RKO (cell line): ENCODE results near the gene MCRIP2.

Experiments
- DNase-seq: peaks from one replicate; pipeline ENCODE4 v3.0.0-alpha.2; 2016; ENCODE audit warnings: low spot score

Gene MCRIP2

DNA sequence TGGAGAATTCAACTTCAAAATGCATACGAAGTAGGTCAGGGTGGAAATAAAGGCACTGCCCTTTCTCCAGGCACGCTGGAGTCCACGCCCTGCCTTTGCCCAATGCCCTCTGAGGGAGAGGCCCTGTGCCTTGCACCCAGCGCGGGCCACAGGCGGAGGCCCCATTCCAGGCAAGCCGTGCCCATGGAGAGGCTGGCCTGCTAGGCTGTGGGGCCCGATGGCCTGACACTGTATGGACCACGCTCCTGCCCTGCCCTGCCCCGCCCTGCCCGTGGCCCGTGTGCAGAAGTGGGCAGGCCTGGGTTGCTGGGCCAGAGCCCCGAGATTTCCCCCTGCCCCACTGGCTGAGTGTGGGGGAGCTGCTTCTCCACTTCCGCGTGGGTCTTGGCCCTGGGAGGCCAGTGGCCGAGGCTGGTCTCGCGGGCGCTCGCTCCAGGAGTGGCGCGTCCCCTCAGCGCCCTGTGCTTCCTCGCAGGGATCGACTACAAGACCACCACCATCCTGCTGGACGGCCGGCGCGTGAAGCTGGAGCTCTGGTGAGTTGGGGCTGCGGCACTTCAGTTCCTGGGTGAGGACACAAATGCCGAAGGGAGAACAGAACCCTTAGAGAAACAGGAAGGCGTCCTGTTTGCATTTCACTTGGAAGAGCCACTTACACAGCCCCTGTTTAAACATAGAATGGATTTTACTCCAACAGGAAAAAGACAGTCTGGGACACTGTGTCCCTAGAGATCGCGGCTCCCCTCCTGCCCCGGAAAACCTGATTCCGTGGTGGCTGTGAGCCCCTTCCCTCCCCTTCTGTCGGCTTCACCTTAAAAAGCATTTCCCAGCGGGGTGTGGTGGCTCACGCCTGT, 24.7 kb upstream of the MCRIP2 start:
- DNase-seq: no peak

DNA sequence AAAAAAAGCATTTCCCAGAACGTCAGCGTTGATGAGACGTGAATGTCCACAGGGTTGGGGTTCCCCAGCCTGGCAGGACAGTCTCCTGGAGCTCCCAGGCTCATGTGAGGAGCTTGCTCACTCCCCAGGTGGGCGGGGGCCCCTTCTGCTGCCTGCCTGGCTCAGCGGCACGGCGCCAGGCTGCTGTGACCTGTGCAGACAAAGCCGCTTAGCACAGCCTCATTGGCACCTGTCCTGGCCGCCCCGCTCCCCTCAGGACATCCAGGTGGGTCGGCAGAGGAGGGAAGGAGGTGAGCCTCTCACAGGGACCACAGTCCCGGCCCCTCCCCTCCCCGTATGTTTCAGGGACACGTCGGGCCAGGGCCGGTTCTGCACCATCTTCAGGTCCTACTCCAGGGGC, 23.8 kb upstream of the MCRIP2 start:
- no peak for DNase-seq

DNA sequence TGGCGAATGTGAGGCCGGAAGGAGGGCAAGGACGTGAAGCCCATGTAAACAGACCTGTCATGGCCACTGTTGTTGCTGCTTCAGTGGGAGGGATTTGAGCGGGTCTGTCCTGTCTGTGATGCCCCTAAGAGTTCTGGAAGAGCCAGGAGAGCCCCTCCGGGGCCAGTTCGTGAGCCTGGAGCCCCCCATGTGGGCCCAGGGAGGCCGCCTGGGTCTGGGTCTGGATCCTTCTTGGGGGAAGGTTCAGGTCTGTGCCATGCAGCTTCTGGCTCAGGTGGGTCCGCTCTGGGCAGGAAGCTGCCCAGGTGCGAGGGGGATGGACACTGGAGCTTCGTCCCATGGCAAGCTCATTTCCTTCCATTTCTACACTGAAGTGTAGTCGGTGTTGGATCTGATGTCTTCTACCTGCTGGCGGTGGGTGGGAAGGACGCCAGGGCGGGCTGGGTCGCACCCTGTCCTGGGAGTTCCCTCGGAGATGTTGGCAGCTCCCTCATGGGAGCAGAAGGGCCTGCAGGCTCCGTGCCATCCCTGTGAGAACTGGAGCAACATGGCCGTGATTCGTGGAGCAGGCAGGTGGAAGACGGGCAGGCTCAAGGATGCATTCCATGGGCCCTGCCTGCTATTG, 22.0 kb upstream of the MCRIP2 start:
- no peak for DNase-seq

DNA sequence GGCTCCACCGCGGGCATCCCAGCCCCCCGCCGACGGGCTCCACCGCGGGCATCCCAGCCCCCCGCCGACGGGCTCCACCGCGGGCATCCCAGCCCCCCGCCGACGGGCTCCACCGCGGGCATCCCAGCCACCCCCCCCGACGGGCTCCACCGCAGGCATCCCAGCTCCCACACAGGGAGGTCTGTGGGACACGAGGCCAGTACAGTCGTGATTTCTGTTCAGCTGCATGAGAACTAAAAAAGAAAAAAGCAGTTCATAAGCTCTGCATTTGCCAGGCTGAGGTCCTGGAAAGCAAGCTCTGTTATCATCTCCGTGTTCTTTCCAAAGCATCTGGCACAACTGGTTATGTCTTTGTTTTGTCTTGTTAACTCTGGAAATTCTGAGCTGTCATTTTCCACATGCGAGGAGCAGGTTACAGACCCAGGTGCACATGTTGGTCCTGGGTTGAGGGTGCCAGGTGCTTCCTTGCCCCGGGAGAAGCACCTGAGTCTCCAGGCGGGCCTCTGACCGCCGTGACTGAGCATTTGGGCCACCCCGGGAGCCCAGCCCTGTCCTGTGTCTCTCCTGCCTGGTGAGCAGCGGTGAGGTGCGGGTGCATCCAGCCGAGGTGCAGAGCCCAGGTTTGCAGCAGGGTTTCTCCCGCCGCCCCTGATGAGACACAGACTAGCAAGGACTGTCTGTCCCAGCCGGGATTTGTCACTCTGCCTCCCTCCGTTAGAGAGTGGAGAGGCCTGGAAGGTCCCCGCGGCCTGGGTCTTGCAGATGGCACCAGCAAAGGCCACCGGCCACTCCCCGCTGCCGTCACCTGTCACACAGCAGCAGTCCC, 20.7 kb upstream of the MCRIP2 start:
- DNase-seq: no peak

DNA sequence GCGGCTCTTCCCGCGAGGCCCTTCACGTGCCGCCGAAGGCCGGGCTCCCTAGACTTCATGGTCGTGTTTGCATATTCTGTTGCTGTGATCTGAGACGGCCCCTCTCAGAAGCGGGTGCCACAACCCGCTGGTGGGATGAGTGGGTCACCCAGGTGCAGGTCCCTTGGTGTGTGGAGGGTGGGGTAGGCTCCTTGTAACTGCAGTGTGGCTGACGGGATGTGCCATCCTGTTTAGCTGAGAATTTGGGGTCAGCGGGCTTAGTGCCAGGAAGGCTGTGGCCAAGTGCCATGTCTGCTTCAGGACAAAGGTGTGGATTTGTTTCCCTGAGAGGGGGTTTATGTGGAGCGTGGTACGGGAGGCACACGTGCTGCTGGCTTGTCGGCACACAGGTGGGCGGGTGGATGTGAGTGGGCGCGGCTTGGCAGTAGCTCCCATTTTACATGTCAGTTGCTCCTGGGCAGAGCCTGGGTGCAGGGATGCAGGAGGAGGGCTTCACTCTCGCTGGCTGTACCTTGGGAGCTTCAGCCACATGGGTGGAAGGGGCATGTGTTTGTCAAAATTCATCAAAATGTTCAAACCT, 20.0 kb upstream of the MCRIP2 start:
- no peak for DNase-seq

DNA sequence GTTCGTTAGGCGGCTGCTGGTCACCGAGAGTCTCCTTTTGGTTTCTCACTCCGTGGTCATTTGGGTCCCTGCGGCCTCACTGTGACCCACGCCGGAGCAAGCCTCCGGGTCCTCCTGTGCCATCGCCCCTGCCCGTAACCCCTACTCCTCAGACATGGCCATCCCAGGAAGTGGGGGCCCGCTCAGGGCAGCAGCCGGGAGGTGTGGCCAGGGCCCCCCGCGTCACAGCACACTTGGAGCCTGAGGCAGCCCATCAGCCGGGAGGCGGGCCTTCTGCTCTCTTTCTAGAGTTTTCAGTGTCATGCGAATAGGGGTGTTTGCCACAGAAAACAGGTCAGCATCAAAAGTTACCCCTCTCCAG, 18.7 kb upstream of the MCRIP2 start:
- DNase-seq: no peak

DNA sequence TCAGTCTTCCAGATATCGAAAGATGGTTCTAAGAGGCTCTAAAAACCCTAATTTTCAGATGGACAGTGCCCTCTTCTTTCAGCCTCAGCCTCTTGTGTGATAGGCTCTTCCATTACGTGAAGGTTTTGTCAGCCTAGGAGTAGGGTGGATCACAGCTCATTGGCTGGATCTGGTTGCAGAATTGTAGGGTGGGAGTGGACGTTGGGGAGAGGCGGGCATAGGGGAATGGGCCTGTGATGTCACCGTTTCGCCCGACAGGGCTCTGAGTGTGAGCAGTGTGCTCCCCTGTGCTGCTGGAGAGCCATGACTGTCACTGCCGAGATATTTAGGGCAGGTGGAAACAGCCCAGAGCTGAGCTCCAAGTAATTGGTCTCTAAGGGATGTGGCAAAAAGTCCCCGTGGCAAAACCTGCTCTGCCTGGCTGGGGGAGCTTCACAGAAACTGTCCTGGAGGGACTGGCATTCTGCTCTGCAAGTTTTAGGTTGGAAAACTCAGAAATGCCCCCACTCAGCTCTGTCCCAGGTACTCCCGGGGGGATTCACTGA, 17.0 kb upstream of the MCRIP2 start:
- no peak for DNase-seq

DNA sequence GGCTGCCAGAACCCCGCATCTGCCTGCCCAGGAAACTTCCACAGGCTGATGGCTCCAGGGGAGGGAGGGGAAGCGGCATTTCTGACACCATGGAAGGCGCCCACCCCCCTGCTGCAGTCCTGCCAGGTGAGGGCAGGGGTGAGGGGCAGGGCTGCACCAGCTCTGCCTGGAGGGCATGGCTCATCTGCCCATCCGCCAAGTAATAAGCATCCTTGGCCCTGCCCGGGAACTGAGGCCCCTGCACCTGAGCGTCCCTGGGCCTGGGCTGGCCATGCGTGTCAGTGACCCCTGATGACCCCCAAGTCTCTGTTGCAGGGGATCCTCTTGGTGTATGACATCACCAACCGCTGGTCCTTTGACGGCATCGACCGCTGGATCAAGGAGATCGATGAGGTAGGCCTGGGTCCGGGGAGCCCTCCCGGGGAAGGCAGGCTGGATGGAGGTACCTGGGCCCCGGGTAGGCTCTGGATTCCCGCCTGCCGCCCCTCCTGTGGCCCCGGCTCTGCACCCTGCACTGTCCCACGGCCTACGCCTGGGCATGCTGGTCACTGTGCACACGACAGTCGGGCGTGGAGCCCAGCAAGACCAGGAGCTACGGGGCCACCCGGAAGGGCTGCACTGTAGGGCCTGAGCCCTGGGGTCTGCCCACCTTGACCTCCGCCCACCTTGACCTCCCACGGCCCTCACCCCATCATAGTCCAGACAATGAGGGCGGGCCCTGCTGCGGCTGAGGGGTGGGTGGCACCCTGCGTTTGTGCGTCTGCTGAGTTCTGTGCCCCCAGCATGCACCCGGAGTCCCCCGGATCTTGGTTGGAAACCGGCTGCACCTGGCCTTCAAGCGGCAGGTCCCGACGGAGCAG, 16.3 kb upstream of the MCRIP2 start:
- no peak for DNase-seq

DNA sequence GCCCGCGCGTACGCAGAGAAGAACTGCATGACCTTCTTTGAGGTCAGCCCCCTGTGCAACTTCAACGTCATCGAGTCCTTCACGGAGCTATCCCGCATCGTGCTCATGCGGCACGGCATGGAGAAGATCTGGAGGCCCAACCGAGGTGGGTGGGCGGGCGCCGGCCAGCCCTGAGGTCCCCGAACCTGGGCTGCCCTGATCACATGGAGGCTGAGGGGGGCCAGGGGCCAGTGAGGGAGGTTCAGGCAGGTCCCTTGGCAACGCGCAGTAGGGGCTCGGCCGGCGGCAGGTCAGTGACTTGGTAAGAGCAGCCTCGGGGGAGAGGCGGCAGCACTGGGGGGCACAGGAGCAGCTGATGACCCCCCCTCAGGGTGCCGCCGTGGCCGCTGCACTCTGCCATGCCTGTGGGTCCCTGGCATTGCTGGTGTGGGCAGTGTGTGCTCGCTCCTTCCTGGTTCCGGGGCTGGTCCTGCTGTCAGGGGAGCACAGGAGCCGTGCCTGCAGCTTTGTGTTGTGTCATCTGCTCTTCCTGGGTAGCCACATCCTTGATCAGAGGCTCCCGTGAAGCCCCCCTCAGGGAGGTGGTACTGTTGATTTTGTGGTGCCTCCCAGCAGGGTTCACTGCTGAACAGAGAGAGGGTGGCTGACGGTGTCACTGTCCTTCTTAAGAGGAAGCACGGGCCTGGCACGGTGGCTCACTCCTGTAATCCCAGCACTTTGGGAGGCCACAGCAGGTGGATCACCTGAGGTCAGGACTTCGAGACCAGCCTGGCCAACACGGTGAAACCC, 15.5 kb upstream of the MCRIP2 start:
- no peak for DNase-seq

DNA sequence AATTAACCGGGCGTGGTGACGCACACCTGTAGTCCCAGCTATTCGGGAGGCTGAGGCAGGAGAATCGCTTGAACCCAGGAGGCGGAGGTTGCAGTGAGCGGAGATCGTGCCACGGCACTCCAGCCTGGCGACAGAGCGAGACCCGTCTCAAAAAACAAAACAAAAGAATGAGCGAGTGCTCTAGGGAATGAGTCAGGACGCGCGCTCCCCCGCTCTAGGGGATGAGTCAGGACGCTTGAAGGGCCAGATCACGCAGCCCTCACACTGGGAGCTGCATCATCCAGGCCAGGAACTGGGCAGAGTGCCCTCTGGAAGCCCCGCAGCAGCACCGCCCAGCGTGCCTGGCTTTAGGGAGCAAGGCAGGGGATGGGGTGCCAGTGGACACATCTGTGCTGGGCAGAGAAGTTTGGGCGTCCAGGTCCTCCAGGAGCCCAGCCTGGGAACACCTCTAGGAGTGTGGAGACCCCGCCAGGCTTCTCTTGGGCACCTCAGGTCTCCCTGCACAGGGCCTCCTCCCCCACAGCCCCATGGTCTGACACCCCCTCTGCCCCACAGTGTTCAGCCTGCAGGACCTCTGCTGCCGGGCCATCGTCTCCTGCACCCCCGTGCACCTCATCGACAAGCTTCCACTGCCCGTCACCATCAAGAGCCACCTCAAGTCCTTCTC, 14.7 kb upstream of the MCRIP2 start:
- peak; percentile 97 for DNase-seq

DNA sequence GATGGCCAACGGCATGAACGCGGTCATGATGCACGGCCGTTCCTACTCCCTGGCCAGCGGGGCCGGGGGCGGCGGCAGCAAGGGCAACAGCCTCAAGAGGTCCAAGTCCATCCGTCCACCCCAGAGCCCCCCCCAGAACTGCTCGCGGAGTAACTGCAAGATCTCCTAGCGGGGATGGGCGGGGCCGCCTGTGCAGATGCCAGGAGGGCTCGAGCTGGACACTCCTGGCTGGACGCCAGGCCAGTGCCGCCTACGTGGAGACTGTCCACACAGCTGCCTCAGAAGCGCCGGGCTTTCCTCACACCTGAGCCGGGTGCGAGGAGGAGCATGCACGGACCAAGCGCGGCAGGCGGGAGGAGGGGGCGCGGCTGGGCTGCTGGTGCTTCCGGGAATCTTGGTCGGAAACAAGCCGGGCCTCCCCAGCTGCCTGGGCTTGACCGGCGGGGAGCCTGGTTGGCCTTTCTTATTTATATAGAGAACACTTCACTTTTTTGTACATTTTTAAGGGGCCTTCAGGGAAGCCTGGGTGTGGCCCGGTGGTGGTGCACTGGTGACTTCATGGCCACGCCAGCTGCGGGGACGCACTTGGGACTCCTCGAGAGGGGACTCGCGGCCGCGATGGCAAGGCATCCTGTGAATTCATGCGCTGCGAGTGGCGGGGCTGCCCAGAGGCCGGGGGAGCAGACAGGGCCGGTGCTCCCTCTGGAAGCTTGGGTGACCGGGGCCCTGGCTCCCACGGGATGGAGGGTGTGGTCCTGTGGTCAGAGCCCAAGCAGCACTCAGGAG, 14.0 kb upstream of the MCRIP2 start:
- DNase-seq: no peak

DNA sequence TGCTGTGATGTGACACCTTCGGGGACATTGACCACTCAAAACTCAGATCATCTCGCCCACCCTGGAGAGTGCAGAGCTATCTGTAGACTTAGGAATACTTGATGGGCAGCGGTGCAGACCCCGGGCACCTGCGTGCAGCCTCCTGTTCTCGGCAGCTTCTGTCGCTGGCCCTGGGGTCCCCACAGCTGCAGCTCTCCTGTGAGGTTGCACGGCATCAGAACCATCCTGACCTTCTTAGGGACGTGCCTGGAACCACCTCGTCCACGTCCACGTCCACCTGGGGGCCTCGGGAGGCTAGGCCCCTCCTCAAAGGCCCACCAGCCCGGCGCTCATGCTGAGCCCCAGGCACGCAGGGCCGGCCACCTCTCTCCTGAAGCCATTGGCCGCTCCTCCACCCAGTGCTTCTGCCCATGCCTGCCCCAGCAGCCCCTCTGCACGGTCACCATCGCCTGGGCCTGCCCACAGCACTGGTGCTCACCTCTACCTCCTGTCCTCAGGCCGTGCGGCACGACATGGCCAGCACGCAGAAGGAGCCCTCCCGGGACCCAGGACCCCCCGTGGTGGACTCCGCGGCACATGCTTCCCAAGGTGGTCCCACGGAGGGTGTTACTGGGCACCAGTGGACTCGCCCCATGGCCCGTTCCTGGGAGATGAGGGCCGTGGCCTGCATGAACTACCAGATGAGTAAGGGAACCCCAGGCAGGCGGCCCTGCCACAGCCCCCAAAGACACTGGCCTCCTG, 13.1 kb upstream of the MCRIP2 start:
- no peak for DNase-seq

DNA sequence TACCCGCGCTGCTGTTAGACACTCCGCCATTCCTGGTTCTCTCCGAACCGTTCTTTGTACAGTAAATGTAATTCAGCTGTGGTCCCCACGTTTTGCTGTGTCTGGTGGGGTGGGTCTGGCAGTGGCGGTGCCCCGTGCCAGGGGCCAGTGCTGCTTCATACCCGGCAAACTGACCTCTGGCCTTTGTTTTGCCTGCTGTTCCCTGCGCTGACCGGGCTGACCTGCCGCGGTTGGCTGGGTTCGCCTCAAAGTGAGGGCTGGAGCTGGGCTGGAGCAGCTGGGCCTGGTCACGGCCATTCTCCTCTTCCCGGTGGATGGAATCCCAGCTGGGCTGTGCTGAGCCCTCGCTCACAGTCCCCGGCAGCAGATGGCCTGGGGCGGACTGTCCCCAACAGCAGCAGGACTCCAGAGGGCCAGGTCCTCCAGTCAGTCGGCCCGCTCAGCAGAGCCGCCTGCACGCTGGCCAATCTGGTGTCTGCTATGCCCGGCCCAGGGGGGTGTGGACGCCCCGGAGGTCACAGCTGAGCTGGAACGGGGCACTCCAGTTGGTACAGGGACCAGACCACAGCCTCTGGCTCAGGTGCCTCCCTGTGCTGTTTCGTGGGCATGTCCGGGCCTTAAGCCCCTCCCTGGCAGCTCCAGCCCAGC, 12.3 kb upstream of the MCRIP2 start:
- DNase-seq: no peak

DNA sequence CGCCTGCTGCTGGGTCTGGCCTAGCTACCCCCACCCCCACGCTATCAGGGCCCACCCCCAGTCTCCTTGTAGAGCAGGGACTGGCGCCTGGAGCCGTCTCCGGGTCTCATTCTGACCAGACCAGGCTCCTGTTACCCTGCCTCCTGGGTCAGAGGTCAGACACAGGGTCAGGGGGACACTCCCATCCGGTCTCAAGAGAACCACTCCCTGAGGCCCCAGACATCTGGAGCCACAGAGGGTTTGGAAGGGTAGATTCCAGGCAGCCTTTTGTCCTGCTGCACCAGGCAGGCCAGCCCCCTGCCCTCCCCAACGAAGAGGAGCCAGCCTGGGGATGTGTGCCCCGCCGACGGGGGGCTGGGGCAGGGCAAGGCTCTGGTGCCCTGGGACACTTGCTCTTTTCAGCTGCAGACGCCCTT, 11.8 kb upstream of the MCRIP2 start:
- no peak for DNase-seq

DNA sequence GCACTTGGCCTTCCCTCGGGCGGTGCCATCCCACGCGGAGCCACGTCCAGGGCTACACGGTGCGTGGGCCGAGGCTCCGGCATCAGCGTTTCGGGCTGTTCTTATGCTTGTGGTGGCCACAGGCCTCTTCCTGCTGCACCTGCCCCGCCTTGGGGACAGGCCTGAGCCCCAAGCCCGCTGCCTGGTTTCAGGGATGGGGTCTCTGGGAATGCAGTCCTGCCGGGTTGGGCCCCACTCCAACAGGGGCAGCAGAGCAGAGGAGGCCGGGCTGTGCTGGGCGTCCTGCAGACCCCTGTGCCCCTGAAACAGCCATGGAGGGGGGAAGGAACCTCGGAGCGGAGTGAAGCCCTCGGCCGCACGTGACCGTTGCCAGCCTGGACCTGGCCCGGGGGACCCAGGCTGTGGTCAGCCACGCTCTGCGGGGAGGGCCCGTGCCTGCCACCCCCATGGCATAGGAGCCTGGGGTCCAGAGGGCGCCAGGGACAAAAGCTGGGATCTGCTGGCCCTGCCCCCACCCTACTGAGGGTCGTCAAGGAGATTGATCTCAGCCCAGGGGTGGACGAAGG, 11.3 kb upstream of the MCRIP2 start:
- no peak for DNase-seq

DNA sequence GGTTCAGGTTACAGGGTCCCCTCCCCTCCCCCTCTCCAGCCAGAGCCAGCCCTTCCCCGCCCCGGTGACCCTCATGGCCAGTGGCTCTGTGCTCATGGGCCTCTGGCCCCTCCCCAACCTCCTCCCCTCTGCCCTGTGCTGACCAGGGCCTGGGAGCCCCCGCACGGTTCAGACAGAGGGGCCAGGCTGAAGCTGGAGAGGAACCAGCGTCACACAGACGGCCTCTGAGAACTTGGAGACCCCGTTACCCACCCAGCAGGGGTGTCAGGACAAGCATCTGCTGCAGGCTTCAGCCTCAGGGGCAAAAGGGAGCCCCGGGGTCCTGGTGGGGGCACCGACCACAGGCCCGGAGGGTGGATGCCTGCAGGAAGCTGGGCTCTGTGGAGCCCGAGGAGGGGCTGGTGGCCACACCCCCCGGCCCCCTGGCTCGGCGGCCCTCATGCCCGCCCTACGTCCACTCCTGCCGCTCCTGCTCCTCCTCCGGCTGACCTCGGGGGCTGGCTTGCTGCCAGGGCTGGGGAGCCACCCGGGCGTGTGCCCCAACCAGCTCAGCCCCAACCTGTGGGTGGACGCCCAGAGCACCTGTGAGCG, 10.7 kb upstream of the MCRIP2 start, which contains the start of gene WFIKKN1:
Gene WFIKKN1 (plus strand): TSS at position 171 of the 591 bp plus-strand sequence. CDS start 269 bp downstream, at position 440.
- no peak for DNase-seq

DNA sequence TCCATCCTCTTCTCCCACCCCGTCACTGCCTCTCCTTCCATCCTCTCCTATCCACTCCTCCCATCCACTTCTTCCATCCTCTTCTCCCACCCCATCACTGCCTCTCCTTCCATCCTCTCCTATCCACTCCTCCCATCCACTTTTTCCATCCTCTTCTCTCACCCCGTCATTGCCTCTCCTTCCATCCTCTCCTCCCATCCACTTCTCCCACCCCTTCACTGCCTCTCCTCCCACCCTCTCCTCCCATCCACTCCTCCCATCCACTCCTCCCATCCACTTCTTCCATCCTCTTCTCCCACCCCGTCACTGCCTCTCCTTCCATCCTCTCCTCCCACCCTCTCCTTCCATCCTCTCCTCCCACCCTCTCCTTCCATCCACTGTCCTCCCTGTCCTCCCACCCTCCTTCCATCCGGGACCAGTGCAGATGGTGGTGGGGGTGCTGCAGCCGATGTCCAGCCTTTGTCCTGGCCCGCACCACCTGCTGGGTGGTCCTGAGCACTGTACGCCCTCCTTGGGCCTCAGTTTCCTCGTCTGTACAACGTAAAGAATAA, 9.7 kb upstream of the MCRIP2 start:
- no peak for DNase-seq
